Hepatocyte (in vitro differentiated cells): ENCODE data around the gene OSGEP. TPM values are rescaled to one million over a fixed set of nuclear protein-coding genes. Genes with fewer than 3 reads are reported as not detected.

Source experiments
- DNase-seq: peaks from one replicate; pipeline ENCODE4 v3.0.0-alpha.2; 2016; ENCODE audit warnings: low spot score
- H2AFZ ChIP-seq: fragments of 200-600 bp; sonication (generic); 2 replicates; pipeline ENCODE4 v1.6.0; 2016; ENCODE audit warnings: antibody characterized with exemption, mild to moderate bottlenecking
- H3K27ac ChIP-seq: fragments of 200-600 bp; sonication (generic); 2 replicates; pipeline ENCODE4 v1.5.1; 2016; ENCODE audit warnings: mild to moderate bottlenecking
- H3K27me3 ChIP-seq: fragments of 200-600 bp; sonication (generic); 2 replicates; pipeline ENCODE4 v1.6.1; 2016
- H3K36me3 ChIP-seq: fragments of 200-600 bp; sonication (generic); replicated peaks from 2 replicates; pipeline ENCODE4 v1.5.1; 2016; ENCODE audit warnings: low read depth; ENCODE audit not compliant: insufficient read depth
- H3K4me1 ChIP-seq: fragments of 200-600 bp; sonication (generic); 2 replicates; pipeline ENCODE4 v1.5.1; 2016; ENCODE audit warnings: mild to moderate bottlenecking, moderate library complexity; ENCODE audit not compliant: insufficient read depth
- H3K4me2 ChIP-seq: fragments of 200-600 bp; sonication (generic); 2 replicates; pipeline ENCODE4 v1.6.0; 2016
- H3K4me3 ChIP-seq: fragments of 200-600 bp; sonication (generic); 2 replicates; pipeline ENCODE4 v1.5.1; 2016; ENCODE audit warnings: mild to moderate bottlenecking
- H3K79me2 ChIP-seq: fragments of 200-600 bp; sonication (generic); 2 replicates; pipeline ENCODE4 v1.6.0; 2017; ENCODE audit warnings: mild to moderate bottlenecking
- H3K9me2 ChIP-seq: fragments of 200-600 bp; sonication (generic); replicated peaks from 2 replicates; pipeline ENCODE4 v1.6.0; 2017; ENCODE audit warnings: mild to moderate bottlenecking; ENCODE audit not compliant: insufficient read depth
- H3K9me3 ChIP-seq: fragments of 200-600 bp; sonication (generic); 2 replicates; pipeline ENCODE4 v1.5.1; 2016; ENCODE audit warnings: low read depth, mild to moderate bottlenecking
- H4K20me1 ChIP-seq: fragments of 200-600 bp; sonication (generic); 2 replicates; pipeline ENCODE4 v1.6.0; 2016; ENCODE audit warnings: mild to moderate bottlenecking; ENCODE audit not compliant: insufficient read depth, poor library complexity, severe bottlenecking
- EZH2 ChIP-seq: fragments of 200-600 bp; sonication (generic); IDR thresholded peaks from 2 replicates; pipeline ENCODE4 v1.6.1; 2016; ENCODE audit warnings: antibody characterized with exemption, mild to moderate bottlenecking, borderline replicate concordance
- EZH2phosphoT487 ChIP-seq: fragments of 200-600 bp; sonication (generic); IDR thresholded peaks from one replicate; pipeline ENCODE4 v1.6.1; 2018; ENCODE audit warnings: antibody characterized with exemption, mild to moderate bottlenecking, low read depth, moderate library complexity; ENCODE audit not compliant: unreplicated experiment, severe bottlenecking
- WGBS: methylation state at CpG from one replicate; pipeline ENCODE4 v1.1.6; 2016; ENCODE audit warnings: low lambda C conversion rate; ENCODE audit errors: missing lambda C conversion rate; 5-methylcytosine and 5-hydroxymethylcytosine counted together
- polyA plus RNA-seq: library from polyadenylated mRNA; unstranded; fragments of >200 nt; fragmentation: Nextera tagmentation; extraction: Ambion mirVana; gene quantifications from 2 replicates; pipeline ENCODE4 v1.2.1, GENCODE V29; 2016
- total RNA-seq: library from RNA; depleted of rRNA; stranded (reverse); fragments of >200 nt; gene quantifications from 2 replicates; pipeline ENCODE4 v1.2.3, GENCODE V29; 2014
- TF ChIP-seq, protein P1 (sequence below): fragments of 200-600 bp; sonication (generic); IDR thresholded peaks from 2 replicates; pipeline ENCODE4 v1.5.1; 2016; ENCODE audit warnings: antibody characterized with exemption, mild to moderate bottlenecking; ENCODE audit not compliant: poor library complexity

OSGEP gene
- total and polyA plus RNA-seq, 2 experiments from 2014 or later = 36.2 to 60.1 TPM

DNA sequence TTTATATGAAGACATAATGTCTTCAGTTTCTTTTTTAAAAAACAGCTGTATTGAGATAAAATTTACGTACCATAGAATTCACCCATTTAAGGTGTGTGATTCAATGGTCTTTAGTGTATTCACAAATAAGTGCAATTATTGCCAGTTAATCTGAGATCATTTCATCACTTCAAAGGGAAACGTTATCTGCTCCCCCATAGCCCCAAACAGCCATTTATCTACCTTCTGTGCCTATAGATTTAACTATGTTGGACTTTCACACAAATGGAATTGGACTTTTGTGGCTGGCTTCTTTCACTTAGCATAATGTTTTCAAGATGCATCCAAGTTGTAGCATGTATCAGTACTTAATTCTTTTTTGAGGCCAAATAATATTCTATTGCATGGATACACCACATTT lies 24.3 kb upstream of the OSGEP start:
- DNase-seq = no peak
- Histone ChIP-seq H3K27me3 (no peaks in the 10 kb centered on the region), H3K79me2 (peaks cover 6% of the 10 kb centered on the region), H3K4me3 (no peak overlapping the region), H2AFZ (no peak overlapping the region), H3K4me1 (no peaks in the 10 kb centered on the region), H3K9me2 (no peaks in the 10 kb centered on the region), H4K20me1 (no peaks in the 10 kb centered on the region), H3K27ac (no peak overlapping the region), H3K4me2 (no peak overlapping the region), H3K9me3 (no peaks in the 10 kb centered on the region), H3K36me3 (no peaks in the 10 kb centered on the region)
- TF ChIP-seq, protein P1, sequence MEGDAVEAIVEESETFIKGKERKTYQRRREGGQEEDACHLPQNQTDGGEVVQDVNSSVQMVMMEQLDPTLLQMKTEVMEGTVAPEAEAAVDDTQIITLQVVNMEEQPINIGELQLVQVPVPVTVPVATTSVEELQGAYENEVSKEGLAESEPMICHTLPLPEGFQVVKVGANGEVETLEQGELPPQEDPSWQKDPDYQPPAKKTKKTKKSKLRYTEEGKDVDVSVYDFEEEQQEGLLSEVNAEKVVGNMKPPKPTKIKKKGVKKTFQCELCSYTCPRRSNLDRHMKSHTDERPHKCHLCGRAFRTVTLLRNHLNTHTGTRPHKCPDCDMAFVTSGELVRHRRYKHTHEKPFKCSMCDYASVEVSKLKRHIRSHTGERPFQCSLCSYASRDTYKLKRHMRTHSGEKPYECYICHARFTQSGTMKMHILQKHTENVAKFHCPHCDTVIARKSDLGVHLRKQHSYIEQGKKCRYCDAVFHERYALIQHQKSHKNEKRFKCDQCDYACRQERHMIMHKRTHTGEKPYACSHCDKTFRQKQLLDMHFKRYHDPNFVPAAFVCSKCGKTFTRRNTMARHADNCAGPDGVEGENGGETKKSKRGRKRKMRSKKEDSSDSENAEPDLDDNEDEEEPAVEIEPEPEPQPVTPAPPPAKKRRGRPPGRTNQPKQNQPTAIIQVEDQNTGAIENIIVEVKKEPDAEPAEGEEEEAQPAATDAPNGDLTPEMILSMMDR = no peak
- TF ChIP-seq EZH2 = no peak
- no peak for TF ChIP-seq EZH2phosphoT487
- WGBS = 96% methylated on average over 2 of the region's 2 CpGs

DNA sequence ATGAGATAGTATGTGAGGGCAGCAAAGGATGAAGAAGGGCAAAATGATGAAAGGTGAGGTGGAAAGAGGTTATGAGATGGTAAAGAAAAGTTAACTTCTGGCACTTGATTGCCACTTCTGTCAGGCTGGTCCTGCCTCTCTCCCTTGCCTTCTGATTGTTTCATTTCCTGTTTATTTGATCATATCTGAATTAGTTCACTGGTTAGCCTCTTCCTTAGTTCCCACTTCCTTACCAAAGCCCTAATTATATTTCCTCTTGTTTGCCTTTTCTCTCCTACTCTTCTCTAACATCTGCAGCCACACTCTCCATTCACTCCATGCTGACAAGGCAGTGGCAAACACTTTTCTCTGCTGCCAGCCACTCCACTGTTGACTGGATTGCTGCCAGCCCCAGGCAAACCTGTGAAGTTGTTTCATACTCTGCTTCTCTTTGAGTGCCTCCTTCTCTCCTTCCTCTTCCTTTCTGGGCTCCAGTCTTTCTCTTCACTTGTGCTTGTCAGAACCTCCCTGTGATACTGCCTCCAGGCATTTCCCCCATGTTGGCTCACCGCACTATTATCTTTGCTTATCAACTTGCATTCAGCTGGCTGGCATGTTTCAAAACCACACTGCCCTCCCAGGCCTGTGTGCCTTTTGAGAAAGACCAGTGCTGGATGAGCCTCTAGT lies 22.7 kb upstream of the OSGEP start:
- H3K4me3 ChIP-seq = no peak overlapping the region
- H2AFZ ChIP-seq = no peak overlapping the region
- TF ChIP-seq, protein P1 = no peak
- no peak for TF ChIP-seq EZH2
- no peak for TF ChIP-seq EZH2phosphoT487
- H3K9me3 ChIP-seq = no peaks in the 10 kb centered on the region
- H3K27ac ChIP-seq = no peak overlapping the region
- H3K9me2 ChIP-seq = no peaks in the 10 kb centered on the region
- H3K79me2 ChIP-seq = peaks cover 16% of the 10 kb centered on the region
- H3K36me3 ChIP-seq = no peaks in the 10 kb centered on the region
- H3K4me1 ChIP-seq = no peaks in the 10 kb centered on the region
- no peaks in the 10 kb centered on the region for H4K20me1 ChIP-seq
- 23% methylated on average over 1 of the region's 1 CpG for WGBS
- no peak for DNase-seq
- no peaks in the 10 kb centered on the region for H3K27me3 ChIP-seq
- no peak overlapping the region for H3K4me2 ChIP-seq

DNA sequence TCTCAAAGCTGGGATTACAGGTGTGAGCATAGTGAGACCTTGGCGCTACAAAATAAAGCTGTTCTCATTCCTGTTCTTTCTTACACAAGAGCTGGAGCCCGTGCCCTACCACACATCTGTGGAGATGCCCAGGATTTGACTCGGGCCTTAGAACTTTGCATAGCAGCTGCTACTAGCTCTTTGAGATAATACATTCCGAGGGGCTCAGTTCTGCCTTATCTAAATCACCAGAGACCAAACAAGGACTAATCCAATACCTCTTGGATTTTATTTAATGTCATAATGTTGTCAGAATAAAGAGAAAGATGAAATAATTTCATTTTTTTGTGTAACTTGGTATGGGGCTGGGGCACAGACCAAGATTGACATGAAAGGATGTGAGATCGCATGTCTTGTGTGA lies 22.2 kb upstream of the OSGEP start:
- Histone ChIP-seq H3K9me3 (no peaks in the 10 kb centered on the region), H3K27me3 (no peaks in the 10 kb centered on the region), H3K4me1 (no peaks in the 10 kb centered on the region), H3K4me3 (no peak overlapping the region), H3K9me2 (no peaks in the 10 kb centered on the region), H2AFZ (no peak overlapping the region), H3K79me2 (peaks cover 21% of the 10 kb centered on the region), H3K4me2 (no peak overlapping the region), H3K27ac (no peak overlapping the region), H3K36me3 (no peaks in the 10 kb centered on the region), H4K20me1 (no peaks in the 10 kb centered on the region)
- no peak for TF ChIP-seq EZH2
- TF ChIP-seq, protein P1 = no peak
- TF ChIP-seq EZH2phosphoT487 = no peak
- 79% methylated on average over 5 of the region's 5 CpGs for whole genome bisulfite sequencing
- DNase-seq = no peak
